Urothelium cell line (cell line): ENCODE results near the gene TMEM51.
"Not testable (repeated sequence)": the region's sequence is repeated elsewhere in the genome, so short reads cannot be mapped to it uniquely, and the experiment has no call there.

Source experiments
- DNase-seq: peaks from one replicate; pipeline ENCODE4 v3.0.0; 2011; ENCODE audit warnings: low spot score, mixed read lengths
- FAIRE-seq: peaks from 2 replicates; lab custom pipeline; 2011; peaks lifted over from hg19 to GRCh38; lab: Jason Lieb, UNC

TMEM51 gene

GRCh38 chr1:15175324-15176094 lies 22.0 kb downstream of the TMEM51 start:
- FAIRE-seq, DNase-seq: not testable (repeated sequence)

DNA sequence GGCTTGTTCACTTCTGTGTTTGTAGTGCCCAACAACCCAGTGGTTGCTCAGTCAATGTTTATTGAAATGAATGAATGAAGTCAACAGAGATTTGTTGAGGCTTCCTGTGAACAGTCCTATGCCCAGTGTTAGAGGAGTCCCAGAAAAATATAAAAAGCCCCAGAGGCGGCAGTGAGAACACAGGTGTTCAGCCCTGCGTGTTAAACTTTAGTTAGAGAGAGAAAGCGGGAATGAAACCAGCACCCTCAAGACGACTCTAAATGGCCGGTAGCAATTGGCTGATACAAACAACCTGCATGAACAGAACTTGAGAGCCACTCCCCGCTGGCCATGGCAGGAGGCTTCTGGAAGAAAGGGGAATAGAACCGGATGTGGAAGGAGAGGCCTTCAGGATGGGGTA lies 22.6 kb downstream of the TMEM51 start:
- no peak for DNase-seq
- FAIRE-seq, result no peak

GRCh38 chr1:15176898-15177665 lies 23.5 kb downstream of the TMEM51 start:
- FAIRE-seq, result no peak

GRCh38 chr1:15177710-15178166 lies 24.2 kb downstream of the TMEM51 start:
- no peak for DNase-seq
- no peak for FAIRE-seq

More at GRCh38 chr1:15176898-15177665, 23.5 kb downstream of the TMEM51 start:
- no peak for DNase-seq

- FAIRE-seq (no peak), DNase-seq (peak; percentile 78)
Measured at GRCh38 chr1:15178571-15179484, 25.3 kb downstream of the TMEM51 start.

GRCh38 chr1:15179485-15179883 lies 25.9 kb downstream of the TMEM51 start:
- DNase-seq, result no peak
- no peak for FAIRE-seq

DNA sequence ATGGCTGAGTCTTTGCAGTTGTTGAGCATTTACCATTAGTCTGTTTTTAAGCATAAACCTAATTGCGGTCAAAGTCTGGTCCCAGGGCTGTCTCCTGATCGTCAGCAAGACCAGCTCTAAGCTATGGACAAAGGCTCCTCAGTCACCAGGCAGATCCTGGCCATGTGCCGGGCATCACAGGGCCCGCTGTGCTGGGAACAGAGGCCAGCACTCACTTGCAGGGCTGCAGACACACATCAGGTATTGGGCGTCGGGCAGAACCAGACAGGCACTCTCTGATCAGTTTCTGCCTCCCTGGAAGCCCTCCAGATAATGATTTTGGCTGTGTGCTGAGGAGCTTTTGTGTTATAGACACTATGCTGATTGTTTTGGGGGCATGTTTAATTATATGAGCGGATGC lies 26.6 kb downstream of the TMEM51 start:
- FAIRE-seq, result no peak
- no peak for DNase-seq

DNA sequence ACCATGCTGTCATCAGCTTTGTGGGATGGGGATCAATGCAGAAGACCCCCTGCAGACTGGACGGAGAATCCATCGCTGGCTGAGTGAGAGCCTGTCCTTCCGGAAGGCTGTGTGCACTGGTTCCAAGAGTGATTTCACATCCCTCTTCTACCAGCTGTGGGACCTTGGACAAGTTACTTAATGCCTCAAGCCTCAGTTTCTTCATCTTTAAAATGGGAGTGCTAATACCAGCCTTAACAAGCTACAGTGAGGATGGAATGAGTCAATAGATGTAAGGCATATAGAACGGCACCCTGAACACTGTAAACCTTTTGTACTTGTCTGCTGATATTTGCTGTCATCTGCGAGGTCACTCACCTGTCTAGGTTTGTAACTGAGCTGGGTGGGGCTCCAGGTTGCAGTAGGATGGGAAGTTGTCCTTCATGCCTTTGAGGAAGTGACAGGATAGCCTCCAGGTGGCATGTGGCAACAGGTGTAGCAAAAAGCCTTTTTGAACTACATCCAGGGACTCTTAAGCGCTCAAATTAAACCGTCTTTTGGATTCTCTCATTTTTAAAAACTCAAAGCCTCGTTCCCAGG lies 27.5 kb downstream of the TMEM51 start:
- FAIRE-seq (no peak), DNase-seq (no peak)

GRCh38 chr1:15181564-15181963 lies 28.0 kb downstream of the TMEM51 start:
- FAIRE-seq, result no peak
- DNase-seq, result no peak

DNA sequence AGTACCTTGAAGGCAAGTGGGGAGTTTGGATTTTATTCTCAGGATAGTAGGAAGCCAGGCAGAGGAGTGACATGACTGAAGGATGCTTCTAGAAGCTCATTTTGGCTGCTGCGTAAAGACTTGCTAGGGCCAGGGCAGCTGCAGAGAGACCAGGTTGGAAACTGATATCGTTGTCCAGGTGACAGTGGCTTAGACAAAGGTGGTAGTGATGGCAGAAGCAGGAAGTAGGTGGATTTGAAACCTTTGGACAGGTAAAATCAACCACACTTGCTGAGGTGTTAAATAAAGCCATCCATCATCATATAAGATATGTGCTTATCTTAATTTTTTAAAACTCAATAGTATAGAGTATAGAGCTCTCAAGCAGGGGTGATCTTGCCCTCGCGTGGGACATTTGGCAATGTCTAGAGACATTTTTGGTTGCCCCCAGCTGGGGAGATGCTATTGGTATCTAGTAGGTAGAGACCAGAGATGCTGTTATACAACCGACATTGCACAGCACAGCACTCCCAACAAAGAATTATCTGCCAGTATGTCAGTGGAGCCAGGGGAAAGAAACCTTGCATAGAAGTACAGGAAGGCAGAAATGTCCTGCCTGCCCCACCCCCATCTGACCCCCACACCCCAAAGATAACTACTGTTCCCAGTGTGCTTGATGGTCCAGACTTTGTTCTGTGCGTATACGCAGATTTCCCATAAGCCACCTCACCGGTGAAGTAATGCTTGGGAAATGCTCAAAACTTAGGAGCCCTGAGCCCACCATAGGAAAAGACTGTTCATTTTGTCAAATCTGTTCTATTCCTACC lies 31.1 kb downstream of the TMEM51 start:
- DNase-seq (no peak), FAIRE-seq (no peak)

- DNase-seq, result no peak
- FAIRE-seq, result no peak
Measured at GRCh38 chr1:15185617-15186016, 32.1 kb downstream of the TMEM51 start.

DNA sequence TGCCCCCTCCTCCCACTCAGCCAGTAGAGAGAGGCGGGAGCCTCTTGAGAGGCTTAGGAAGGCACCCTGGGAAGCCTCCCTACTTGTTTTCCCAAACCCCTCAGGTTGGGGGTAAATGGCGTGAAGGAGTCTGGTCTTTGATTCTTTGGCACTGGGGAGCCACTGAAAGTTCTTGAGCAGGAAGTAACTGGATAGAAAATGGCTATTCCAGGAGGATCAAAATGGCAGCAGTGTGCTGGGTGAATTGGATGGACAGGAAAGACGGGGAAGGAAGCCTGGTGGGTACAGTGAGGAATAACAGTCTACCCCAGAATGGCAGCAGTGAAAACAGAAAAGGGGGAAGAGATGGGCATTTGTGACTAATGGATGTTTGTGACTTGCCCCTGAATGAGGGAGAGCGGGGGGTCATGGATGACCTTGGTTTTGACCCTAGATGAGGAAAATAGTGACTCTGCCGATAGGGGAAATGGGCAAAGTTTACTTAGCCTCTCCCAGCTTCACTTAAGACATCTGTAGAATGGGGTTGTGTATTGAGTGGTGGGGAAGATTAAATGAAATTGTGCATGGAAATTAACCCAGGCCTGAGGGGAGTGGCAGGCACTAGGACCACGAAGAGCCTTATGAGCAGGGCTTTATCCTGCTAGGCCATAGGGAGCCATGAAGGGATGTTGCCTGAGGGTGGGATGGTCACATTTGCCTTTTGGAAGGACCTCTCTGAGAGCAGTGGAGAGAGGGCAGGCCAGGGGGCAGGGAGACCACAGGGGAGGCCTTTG lies 32.7 kb downstream of the TMEM51 start:
- no peak for FAIRE-seq
- no peak for DNase-seq

DNA sequence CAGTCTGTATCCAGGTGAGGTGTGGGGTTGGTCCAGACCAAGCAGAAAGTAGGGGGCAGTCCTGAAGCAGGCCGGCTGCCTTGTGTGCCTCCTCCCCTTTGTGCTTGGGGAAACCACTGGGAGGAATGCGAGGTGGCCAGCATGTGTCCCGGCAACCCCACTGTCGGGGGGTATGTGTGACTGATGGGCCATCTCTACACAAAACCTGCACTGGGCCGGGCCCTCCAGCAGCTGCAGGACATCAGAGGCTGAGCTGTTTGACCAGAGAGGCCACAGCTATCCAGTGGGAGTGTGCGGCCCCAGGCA lies 33.3 kb downstream of the TMEM51 start:
- FAIRE-seq (no peak), DNase-seq (no peak)

DNA sequence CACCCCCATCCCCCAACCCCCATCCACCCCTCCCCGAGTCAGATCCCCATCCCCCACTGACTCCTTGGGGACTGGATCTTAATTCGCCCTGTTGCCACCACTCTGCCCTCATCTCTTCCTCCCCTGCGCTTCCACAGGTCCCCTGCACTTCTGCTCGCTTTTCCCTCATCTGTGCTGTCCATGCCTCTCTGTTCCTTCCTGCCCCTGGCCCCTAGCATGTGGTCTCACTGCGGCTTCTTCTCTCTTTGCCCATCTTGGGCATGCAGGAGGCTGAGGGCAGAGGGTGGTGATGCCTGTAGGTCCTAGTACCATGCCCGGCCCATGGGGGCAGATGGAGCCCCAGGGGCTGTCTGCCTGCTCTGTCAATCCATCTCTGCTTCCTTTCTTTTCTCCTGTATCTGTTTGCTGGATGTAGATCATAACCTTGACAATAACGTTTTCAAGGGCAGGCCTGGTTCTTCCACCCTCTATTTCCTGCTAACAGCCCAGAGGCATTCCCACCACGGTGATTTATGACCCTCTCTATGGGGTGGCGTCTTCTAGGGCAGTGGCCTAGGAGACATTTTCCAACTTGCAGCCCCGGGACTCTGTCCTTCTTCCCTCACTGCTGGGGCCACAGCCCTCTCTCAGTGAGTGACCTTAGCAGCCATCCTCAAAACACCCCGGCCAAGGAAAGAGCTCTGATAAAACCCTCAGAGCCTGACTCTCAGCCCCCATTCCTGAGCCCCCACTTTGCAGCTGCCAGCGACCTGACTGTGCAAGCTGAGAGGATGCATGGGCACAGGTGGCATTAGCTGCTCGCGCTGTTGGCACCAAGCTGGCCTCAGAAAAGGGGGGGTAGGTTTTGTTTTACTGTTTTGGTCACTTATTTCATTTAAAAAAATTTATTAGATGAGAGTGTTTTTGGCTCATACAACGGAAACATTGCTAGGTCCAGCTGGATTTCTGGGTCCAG lies 33.9 kb downstream of the TMEM51 start:
- FAIRE-seq (no peak), DNase-seq (no peak)

DNA sequence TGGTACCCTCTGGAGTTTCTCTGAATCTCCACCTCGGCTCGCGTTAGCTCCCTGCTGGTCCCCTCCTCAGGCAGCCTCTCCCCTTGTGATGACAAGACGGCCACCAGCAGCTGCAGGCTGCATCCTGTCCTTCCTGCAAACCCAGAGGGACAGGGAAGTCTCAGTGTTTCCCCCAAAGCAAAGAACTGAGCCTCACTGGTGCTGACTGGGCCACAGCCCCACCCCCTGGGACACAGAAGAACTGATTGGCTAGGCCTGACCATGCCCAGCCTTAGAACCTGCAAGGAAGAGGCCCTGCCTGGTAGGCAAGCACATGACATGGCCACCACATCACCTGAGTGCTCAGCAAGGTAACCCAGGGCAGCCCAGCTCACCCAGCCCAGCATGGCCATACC lies 34.6 kb downstream of the TMEM51 start:
- no peak for DNase-seq
- FAIRE-seq, result no peak

- DNase-seq, result no peak
- no peak for FAIRE-seq
Measured at GRCh38 chr1:15188678-15189077, 35.1 kb downstream of the TMEM51 start.

GRCh38 chr1:15189692-15190370 lies 36.3 kb downstream of the TMEM51 start:
- FAIRE-seq (no peak), DNase-seq (no peak)

GRCh38 chr1:15191267-15191666 lies 37.7 kb downstream of the TMEM51 start:
- no peak for DNase-seq
- no peak for FAIRE-seq
